ENCODE data around the gene TARBP1.

GRCh38 chr1:234373959-234374254, 105.1 kb downstream of the TARBP1 start:
- TF ChIP-seq EP300 (IDR thresholded peaks at IDR 0.05; ENCODE audit: borderline replicate concordance in 1 of 2, low read depth in 2 of 2, low read length in 2 of 2) (no peak), CTCF (IDR thresholded peaks at IDR 0.05; ENCODE audit: control extremely low read depth in 1 of 3, insufficient read depth in 1 of 3, low read depth in 1 of 3, low read length in 3 of 3) (no peak), POLR2A (IDR thresholded peaks at IDR 0.05; ENCODE audit: control extremely low read depth in 1 of 2, low read depth in 2 of 2, low read length in 2 of 2) (no peak), MAFK (IDR thresholded peaks at IDR 0.05; ENCODE audit: low read depth, low read length) (no peak), YY1 (IDR thresholded peaks at IDR 0.05; ENCODE audit: low read depth, low read length) (no peak)
